ENCODE data around the gene RIC1. TPM values are rescaled to one million over a fixed set of nuclear protein-coding genes. Genes with fewer than 3 reads are reported as not detected.

Gene RIC1
- total and polyA plus RNA-seq, 2 of the 13 experiments (the other 11 are each of a cell fraction or from before 2014, with no cell fraction given) = 18.2 to 19.0 TPM

DNA sequence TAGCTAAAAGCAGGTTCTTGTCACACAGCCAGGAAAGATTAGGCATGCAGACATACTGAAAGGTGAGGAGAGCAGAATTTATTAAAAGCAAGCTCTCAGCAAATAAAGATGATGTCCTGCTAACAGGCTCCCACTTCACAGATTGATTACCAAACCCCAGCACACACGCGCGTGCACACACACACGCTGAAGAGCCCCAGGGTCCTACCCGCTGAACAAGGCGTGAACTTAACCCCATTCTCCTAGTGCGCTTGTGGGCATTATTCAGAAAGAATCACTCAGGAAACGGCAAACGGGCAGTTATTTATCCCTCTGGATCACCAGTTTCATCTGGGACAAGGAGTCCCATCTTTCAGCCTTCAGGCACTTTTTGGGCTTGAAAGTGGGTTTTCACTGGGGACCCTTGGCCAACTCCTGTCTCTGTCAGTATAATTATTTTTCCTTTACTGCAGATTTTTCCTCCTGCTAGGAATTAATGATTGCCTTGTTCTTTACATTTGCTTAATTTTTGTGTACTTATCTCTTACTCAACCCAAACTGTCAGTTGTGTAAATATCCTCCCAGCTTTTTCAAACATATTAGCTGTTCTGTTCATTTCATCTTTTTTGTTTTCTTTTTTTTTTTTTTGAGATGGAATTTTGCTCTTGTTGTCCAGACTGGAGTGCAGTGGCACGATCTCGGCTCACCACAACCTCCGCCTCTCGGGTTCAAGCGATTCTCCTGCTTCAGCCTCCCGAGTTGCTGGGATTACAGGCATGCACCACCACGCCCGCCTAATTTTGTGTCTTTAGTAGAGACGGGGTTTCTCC lies 92.6 kb downstream of the RIC1 start (continued):
- TF ChIP-seq, protein P1, sequence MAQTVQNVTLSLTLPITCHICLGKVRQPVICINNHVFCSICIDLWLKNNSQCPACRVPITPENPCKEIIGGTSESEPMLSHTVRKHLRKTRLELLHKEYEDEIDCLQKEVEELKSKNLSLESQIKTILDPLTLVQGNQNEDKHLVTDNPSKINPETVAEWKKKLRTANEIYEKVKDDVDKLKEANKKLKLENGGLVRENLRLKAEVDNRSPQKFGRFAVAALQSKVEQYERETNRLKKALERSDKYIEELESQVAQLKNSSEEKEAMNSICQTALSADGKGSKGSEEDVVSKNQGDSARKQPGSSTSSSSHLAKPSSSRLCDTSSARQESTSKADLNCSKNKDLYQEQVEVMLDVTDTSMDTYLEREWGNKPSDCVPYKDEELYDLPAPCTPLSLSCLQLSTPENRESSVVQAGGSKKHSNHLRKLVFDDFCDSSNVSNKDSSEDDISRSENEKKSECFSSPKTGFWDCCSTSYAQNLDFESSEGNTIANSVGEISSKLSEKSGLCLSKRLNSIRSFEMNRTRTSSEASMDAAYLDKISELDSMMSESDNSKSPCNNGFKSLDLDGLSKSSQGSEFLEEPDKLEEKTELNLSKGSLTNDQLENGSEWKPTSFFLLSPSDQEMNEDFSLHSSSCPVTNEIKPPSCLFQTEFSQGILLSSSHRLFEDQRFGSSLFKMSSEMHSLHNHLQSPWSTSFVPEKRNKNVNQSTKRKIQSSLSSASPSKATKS (CRISPR knock-in tag; IDR thresholded peaks at IDR 0.05) = no peak
- TF ChIP-seq HOXA5 (CRISPR knock-in tag; IDR thresholded peaks at IDR 0.05) (peak; percentile 59; the same call in 1 of the 2 replicates), ZNF777 (CRISPR knock-in tag; IDR thresholded peaks at IDR 0.05) (no peak), IKZF4 (CRISPR knock-in tag; IDR thresholded peaks at IDR 0.05; ENCODE audit: borderline replicate concordance, low read depth, not compliant biosample characterization) (no peak), NR1H2 (CRISPR knock-in tag; IDR thresholded peaks at IDR 0.05; ENCODE audit: borderline replicate concordance, low read depth) (no peak), ZNF468 (CRISPR knock-in tag; IDR thresholded peaks at IDR 0.05) (no peak), ZNF598 (CRISPR knock-in tag; IDR thresholded peaks at IDR 0.05; ENCODE audit: borderline replicate concordance) (no peak), ZNF790 (CRISPR knock-in tag; IDR thresholded peaks at IDR 0.05; ENCODE audit: borderline replicate concordance) (no peak), YY1 (IDR thresholded peaks at IDR 0.05; ENCODE audit: insufficient read depth, insufficient replicate concordance, low read depth, low read length) (no peak), ZNF333 (CRISPR knock-in tag; IDR thresholded peaks at IDR 0.05; ENCODE audit: borderline replicate concordance) (no peak), SRSF1 (optimal IDR thresholded peaks at IDR 0.05; ENCODE audit: low read depth, low read length) (no peak), ZNF543 (CRISPR knock-in tag; IDR thresholded peaks at IDR 0.05) (no peak), CENPX (CRISPR knock-in tag; IDR thresholded peaks at IDR 0.05) (no peak), ZNF788 (CRISPR knock-in tag; IDR thresholded peaks at IDR 0.05; ENCODE audit: borderline replicate concordance) (peak; percentile 46; the same call in 1 of the 2 replicates), ZNF776 (CRISPR knock-in tag; IDR thresholded peaks at IDR 0.05) (no peak)
- TF ChIP-seq, protein P2, sequence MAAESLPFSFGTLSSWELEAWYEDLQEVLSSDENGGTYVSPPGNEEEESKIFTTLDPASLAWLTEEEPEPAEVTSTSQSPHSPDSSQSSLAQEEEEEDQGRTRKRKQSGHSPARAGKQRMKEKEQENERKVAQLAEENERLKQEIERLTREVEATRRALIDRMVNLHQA (CRISPR knock-in tag; IDR thresholded peaks at IDR 0.05) = no peak
- TF ChIP-seq, protein P3, sequence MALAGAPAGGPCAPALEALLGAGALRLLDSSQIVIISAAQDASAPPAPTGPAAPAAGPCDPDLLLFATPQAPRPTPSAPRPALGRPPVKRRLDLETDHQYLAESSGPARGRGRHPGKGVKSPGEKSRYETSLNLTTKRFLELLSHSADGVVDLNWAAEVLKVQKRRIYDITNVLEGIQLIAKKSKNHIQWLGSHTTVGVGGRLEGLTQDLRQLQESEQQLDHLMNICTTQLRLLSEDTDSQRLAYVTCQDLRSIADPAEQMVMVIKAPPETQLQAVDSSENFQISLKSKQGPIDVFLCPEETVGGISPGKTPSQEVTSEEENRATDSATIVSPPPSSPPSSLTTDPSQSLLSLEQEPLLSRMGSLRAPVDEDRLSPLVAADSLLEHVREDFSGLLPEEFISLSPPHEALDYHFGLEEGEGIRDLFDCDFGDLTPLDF (CRISPR knock-in tag; IDR thresholded peaks at IDR 0.05) = no peak
- TF ChIP-seq, protein P4, sequence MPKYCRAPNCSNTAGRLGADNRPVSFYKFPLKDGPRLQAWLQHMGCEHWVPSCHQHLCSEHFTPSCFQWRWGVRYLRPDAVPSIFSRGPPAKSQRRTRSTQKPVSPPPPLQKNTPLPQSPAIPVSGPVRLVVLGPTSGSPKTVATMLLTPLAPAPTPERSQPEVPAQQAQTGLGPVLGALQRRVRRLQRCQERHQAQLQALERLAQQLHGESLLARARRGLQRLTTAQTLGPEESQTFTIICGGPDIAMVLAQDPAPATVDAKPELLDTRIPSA (CRISPR knock-in tag; IDR thresholded peaks at IDR 0.05; ENCODE audit: borderline replicate concordance) = no peak
- TF ChIP-seq, protein P5, sequence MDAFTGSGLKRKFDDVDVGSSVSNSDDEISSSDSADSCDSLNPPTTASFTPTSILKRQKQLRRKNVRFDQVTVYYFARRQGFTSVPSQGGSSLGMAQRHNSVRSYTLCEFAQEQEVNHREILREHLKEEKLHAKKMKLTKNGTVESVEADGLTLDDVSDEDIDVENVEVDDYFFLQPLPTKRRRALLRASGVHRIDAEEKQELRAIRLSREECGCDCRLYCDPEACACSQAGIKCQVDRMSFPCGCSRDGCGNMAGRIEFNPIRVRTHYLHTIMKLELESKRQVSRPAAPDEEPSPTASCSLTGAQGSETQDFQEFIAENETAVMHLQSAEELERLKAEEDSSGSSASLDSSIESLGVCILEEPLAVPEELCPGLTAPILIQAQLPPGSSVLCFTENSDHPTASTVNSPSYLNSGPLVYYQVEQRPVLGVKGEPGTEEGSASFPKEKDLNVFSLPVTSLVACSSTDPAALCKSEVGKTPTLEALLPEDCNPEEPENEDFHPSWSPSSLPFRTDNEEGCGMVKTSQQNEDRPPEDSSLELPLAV (CRISPR knock-in tag; conservative IDR thresholded peaks at IDR 0.05; ENCODE audit: low read depth) = no peak
